Renal pelvis (tissue), 12 donors: ENCODE data around the gene THSD7B. TPM values are rescaled to one million over a fixed set of nuclear protein-coding genes. Genes with fewer than 3 reads are reported as not detected.
"Not testable (repeated sequence)": the region's sequence is repeated elsewhere in the genome, so short reads cannot be mapped to it uniquely, and the experiment has no call there.

Experiments
- DNase-seq: peaks from one replicate; pipeline ENCODE4 v3.0.0-alpha.2; 2013
- long read RNA-seq, 16 experiments: transcript quantifications; one replicate each; lab custom pipeline, GENCODE V29; 2026
- polyA plus RNA-seq, 3 donors: library from polyadenylated mRNA; unstranded; fragments of 120-200 nt; gene quantifications; one replicate each; pipeline ENCODE4 v1.2.1, GENCODE V29; 2013; ENCODE audit not compliant: insufficient read length in 3 of 3

Gene THSD7B
- 1 to 10 TPM; 2.4 to 5.0 (median 4.3) TPM for polyA plus RNA-seq
- long read RNA-seq, donor 1, result 0 reads
- long read RNA-seq, donor 2, result 0 reads
- long read RNA-seq, donor 3, result 0 reads
- long read RNA-seq, donor 4, result 0 reads
- long read RNA-seq, donor 5, result 0 reads
- long read RNA-seq, donor 6, result 0 reads
- long read RNA-seq, donor 7, result 0 reads
- long read RNA-seq, donor 8, result 0 reads
- long read RNA-seq, donor 9, result 0 reads
- long read RNA-seq, donor 10, result 0 reads
- long read RNA-seq, donor 11, result 0 reads
- long read RNA-seq, donor 12, result 0 reads
- long read RNA-seq, donor 13, result 0 reads
- long read RNA-seq, donor 14, result 0 reads
- long read RNA-seq, donor 15, result 0 reads
- long read RNA-seq, donor 16, result 0 reads

GRCh38 chr2:136765256-136766072 lies at the start of gene THSD7B:
TSS of gene THSD7B (plus strand) at chr2:136765545. CDS start at chr2:136882179, 116,634 bp downstream.
- DNase-seq, result no peak

GRCh38 chr2:136718273-136718672 lies 47.1 kb upstream of the THSD7B start:
- no peak for DNase-seq

GRCh38 chr2:136727973-136728699 lies 37.2 kb upstream of the THSD7B start:
- DNase-seq, result no peak

GRCh38 chr2:136736236-136736635 lies 29.1 kb upstream of the THSD7B start:
- DNase-seq, result no peak

- no peak for DNase-seq
Measured at GRCh38 chr2:136738044-136738443, 27.3 kb upstream of the THSD7B start.

- no peak for DNase-seq
Measured at GRCh38 chr2:136741471-136741870, 23.9 kb upstream of the THSD7B start.

GRCh38 chr2:136750065-136750464 lies 15.3 kb upstream of the THSD7B start:
- DNase-seq, result no peak

- no peak for DNase-seq
Measured at GRCh38 chr2:136751406-136751805, 13.9 kb upstream of the THSD7B start.

DNA sequence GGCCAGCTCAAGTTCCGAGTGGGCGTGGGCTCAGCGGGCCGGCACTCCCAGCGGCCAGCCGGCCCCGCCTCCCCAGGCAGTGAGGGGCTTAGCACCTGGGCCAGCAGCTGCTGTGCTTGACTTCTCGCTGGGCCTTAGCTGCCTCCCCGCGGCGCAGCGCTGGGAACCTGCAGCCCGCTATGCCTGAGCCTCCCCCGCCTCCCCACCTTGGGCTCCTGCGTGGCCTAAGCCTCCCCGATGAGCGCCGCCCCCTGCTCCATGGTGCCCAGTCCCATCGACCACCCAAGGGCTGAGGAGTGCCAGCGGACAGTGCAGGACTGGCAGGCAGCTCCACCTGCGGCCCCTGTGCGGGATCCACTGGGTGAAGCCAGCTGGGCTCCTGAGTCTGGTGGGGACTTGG lies 6.8 kb upstream of the THSD7B start:
- DNase-seq, result not testable (repeated sequence)

GRCh38 chr2:136764452-136765255 lies 691 bp upstream of the THSD7B start:
- DNase-seq, result no peak

DNA sequence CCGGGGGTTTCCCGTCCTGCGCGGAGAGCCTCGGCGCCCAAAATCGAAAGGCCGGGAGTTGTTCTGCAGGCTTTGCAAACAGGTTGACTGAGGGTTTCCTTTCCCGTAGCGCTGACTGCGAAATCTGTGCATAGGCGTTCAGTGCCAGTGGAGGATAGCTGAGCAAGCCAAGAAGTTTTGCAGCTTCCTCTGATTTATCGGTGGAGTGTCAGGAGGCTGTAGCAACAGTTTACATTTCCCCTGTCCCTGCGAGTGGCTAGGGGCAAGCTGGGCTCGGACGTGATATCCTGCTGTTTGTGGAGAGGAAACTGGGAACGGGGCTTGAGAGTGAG lies 694 bp downstream of the THSD7B start:
- no peak for DNase-seq

DNA sequence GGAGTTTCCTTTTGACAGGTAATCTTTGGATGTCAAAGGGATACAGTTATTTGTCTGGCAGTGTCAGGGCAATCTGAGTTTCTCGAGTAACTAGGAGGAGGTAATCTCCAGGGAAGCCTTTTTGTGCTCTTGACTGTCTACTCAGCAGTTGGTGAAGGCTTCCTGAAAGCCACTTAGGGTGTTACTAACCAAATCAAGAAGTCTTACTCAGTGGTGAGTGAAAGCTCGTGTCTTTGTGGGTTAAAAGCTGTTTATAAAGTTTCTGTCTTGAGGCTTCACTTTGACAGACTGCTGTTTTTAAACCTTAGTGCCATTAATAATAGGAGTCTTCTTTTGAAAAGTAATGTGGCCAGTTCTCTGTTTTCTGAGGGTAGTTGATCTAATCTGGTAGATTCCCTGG lies 1.7 kb downstream of the THSD7B start:
- DNase-seq, result no peak

GRCh38 chr2:136769871-136770270 lies 4.5 kb downstream of the THSD7B start:
- no peak for DNase-seq

DNA sequence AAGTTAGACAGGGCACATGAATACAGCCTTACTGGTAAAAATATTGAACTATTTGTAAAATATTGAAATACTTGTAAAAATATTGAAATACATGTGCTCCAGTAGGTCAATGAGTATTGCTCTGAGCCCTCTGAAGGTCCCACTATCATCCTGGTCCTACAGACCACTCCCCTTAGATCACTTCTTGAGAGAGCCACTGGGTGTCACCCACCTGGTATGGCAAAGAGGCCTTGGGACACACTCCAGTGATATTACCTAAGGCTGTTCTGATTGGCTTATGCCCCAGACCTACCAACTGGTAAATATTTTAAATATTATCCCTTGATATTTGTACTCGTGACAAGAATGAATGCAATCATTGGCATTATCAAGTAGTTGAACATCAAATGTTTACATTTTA lies 5.0 kb downstream of the THSD7B start:
- DNase-seq, result no peak

DNA sequence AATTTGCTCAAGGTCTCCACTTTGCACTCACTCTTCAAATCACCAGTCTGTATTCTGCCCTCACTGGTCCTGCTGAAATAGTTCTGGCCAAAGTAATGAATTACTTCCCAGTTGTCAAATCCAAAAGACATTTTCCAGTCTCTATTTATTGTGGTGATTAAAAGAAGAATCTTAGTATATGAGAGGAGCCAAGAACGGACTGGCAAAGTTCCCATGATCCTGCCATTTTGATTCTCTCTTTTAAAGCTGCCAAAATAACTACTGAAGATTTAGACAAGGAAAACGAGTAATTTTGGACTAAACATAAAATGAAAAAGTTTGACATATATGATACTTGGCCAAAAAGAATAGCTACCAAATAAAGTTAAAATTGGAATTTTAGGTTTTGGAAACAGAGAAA lies 12.0 kb downstream of the THSD7B start:
- DNase-seq, result no peak

GRCh38 chr2:136783856-136784255 lies 18.5 kb downstream of the THSD7B start:
- DNase-seq, result no peak

DNA sequence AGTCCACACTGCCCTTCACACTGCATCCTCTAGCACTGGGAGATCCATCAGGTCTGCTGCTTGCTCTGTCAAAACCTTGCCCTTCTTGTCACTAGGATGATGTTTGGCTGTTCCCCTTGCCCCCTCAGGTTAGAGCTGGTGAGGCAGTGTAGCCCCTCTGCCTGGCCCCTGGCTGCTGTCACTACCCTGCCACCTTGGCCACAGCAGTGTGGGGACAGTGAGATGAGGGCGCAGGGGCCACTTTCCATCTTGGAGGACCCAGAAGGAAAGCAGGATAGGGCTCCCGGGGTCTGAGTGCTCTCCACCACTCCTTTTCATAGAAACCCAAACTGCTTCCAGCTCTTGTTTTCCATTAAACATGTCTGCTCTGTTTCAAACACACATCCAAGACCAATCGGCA lies 19.9 kb downstream of the THSD7B start:
- no peak for DNase-seq

DNA sequence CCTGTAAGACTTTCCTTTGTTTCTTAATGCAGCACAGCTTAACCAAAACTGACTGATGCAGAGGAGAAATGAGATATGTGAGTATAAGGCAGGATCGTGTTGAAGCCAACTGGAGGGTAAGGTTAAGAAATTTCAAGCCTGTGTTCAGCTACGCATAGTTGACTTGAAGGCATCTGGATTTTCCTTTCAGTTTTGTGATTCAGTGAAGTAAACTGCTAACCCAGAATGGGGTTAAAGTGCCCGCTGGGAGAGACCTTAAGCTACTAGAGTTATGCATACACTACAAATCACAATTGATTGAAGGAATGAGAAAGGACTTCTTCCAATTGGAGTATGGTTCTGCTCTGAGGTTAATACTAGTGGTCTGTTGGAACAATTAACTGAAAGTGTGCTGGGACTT lies 22.6 kb downstream of the THSD7B start:
- no peak for DNase-seq

- DNase-seq, result no peak
Measured at GRCh38 chr2:136796339-136796738, 31.0 kb downstream of the THSD7B start.

- DNase-seq, result no peak
Measured at GRCh38 chr2:136798766-136799165, 33.4 kb downstream of the THSD7B start.

DNA sequence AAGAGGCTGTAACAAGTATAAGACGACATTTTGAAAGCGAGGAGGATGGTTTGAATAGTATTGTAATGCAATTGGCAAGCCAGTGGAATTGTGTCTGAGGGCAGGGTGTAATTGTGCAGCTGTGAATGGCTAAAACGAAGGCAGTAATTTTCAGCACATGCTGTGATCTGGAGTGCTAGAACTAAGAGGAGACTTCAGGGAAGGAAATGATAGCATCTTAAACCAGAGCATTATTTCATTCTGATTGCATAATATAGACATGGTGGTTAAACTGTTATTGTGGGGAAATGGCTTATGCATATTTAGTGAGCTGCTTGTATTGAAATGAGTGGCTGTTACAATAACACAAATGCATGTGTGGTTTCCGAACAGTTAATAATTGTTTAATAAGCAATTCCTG lies 36.3 kb downstream of the THSD7B start:
- DNase-seq, result no peak

- DNase-seq, result peak; percentile 40
Measured at GRCh38 chr2:136809998-136810397, 44.7 kb downstream of the THSD7B start.
